Thyroid gland (tissue), 4 donors: ENCODE results near the gene MAGI1.

Source experiments
- POLR2A ChIP-seq, 2 donors: fragments of 450-650 bp; IDR thresholded peaks; one replicate each; pipeline ENCODE4 v1.6.1; 2017; ENCODE audit warnings: antibody characterized with exemption in 2 of 2, mild to moderate bottlenecking in 2 of 2, moderate library complexity in 1 of 2
- TF ChIP-seq, protein P1 (sequence below), 6 experiments: fragments of 200-600 bp in 3 of 6; fragments of 450-650 bp in 3 of 6; sonication (generic) in 3 of 6; IDR thresholded peaks; one replicate each; pipeline ENCODE4 v1.5.1; 2016 to 2019; ENCODE audit warnings: antibody characterized with exemption in 6 of 6, mild to moderate bottlenecking in 2 of 6, inconsistent platforms in 1 of 6, moderate library complexity in 1 of 6

DNA sequence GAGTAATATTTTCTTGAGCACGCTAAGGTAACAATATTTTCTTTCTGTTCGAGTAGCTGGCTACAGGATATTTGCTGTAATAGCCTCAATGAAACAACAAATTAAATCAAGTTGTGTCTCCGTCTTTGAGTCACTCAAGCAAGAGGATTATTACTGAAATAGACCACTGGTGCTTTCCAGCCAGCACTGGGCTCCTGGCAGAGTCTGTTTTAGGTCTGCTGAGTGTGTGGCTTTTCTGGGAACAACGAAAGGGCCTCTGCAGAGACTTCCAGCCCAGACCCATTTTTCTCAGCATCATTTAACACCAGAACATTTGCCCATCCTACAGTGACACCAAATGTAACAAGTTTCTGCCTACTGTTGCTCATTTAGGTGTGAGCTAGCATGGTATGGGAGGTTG lies 652.9 kb downstream of the MAGI1 start:
- TF ChIP-seq, protein P1, sequence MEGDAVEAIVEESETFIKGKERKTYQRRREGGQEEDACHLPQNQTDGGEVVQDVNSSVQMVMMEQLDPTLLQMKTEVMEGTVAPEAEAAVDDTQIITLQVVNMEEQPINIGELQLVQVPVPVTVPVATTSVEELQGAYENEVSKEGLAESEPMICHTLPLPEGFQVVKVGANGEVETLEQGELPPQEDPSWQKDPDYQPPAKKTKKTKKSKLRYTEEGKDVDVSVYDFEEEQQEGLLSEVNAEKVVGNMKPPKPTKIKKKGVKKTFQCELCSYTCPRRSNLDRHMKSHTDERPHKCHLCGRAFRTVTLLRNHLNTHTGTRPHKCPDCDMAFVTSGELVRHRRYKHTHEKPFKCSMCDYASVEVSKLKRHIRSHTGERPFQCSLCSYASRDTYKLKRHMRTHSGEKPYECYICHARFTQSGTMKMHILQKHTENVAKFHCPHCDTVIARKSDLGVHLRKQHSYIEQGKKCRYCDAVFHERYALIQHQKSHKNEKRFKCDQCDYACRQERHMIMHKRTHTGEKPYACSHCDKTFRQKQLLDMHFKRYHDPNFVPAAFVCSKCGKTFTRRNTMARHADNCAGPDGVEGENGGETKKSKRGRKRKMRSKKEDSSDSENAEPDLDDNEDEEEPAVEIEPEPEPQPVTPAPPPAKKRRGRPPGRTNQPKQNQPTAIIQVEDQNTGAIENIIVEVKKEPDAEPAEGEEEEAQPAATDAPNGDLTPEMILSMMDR (IDR thresholded peaks at IDR 0.05), result no peak
- no peak for TF ChIP-seq POLR2A (IDR thresholded peaks at IDR 0.05)
